HG02759 (cell line): ENCODE results near the gene TM9SF4.

ENCODE experiments used
- ATAC-seq: cut with Tn5 transposase; IDR thresholded peaks from one replicate; pipeline ENCODE4 v1.9.1; 2021; ENCODE audit warnings: mild to moderate bottlenecking, moderate library complexity; ENCODE audit not compliant: unreplicated experiment

Gene TM9SF4, protein sequence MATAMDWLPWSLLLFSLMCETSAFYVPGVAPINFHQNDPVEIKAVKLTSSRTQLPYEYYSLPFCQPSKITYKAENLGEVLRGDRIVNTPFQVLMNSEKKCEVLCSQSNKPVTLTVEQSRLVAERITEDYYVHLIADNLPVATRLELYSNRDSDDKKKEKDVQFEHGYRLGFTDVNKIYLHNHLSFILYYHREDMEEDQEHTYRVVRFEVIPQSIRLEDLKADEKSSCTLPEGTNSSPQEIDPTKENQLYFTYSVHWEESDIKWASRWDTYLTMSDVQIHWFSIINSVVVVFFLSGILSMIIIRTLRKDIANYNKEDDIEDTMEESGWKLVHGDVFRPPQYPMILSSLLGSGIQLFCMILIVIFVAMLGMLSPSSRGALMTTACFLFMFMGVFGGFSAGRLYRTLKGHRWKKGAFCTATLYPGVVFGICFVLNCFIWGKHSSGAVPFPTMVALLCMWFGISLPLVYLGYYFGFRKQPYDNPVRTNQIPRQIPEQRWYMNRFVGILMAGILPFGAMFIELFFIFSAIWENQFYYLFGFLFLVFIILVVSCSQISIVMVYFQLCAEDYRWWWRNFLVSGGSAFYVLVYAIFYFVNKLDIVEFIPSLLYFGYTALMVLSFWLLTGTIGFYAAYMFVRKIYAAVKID

GRCh38 chr20:32109392-32110172 lies at the start of gene TM9SF4:
Gene TM9SF4, plus strand, starts transcription at chr20:32109714. Its CDS starts 27 bp downstream, at chr20:32109741.
- peak; percentile 86 for ATAC-seq

DNA sequence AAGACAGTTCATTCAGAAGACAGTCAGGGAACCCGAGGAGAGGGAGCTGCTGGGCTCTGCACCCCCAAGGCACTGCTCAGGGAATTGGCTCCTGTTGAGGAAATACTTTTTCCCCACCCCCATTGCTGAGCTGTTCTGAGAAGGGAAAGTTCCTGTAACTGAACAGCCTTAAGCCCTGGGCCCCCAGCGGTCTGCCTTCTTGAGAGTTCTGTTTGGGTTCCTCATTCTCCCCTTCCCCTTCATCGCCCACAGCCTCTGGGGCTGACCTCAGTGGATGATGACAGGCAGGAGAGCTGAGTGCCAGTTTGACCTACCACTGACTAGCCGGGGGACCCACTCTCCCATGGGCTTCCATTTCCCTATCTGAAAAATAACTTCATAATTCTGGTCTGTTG lies 46.7 kb upstream of the TM9SF4 start:
- peak; percentile 55 for ATAC-seq

DNA sequence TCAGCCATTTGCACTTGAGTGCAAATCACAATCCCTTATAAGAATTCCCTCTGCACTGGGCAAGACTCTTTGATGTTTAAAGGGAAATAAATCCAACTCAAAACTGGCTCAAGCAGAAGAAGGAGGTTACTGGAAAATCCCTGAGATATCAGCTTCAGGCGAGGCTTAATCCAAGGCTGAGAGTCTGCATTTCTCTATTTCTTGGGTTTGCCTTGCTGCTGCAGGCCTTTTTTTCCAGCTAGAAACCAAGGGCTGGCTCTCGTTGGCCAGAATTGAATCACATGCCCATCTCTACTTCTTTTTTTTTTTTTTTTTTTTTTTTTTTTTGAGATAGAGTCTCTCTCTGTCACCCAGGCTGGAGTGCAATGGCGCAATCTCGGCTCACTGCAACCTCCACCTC lies 45.8 kb upstream of the TM9SF4 start:
- ATAC-seq, result no peak

- no peak for ATAC-seq
Measured at GRCh38 chr20:32064667-32065066, 44.8 kb upstream of the TM9SF4 start.

- ATAC-seq, result no peak
Measured at GRCh38 chr20:32067234-32067821, 42.2 kb upstream of the TM9SF4 start.

GRCh38 chr20:32068174-32068573 lies 41.3 kb upstream of the TM9SF4 start:
- no peak for ATAC-seq

- ATAC-seq, result no peak
Measured at GRCh38 chr20:32069711-32070110, 39.8 kb upstream of the TM9SF4 start.

- ATAC-seq, result no peak
Measured at GRCh38 chr20:32070282-32070681, 39.2 kb upstream of the TM9SF4 start.

GRCh38 chr20:32070690-32071213 lies 38.8 kb upstream of the TM9SF4 start:
- ATAC-seq, result no peak

DNA sequence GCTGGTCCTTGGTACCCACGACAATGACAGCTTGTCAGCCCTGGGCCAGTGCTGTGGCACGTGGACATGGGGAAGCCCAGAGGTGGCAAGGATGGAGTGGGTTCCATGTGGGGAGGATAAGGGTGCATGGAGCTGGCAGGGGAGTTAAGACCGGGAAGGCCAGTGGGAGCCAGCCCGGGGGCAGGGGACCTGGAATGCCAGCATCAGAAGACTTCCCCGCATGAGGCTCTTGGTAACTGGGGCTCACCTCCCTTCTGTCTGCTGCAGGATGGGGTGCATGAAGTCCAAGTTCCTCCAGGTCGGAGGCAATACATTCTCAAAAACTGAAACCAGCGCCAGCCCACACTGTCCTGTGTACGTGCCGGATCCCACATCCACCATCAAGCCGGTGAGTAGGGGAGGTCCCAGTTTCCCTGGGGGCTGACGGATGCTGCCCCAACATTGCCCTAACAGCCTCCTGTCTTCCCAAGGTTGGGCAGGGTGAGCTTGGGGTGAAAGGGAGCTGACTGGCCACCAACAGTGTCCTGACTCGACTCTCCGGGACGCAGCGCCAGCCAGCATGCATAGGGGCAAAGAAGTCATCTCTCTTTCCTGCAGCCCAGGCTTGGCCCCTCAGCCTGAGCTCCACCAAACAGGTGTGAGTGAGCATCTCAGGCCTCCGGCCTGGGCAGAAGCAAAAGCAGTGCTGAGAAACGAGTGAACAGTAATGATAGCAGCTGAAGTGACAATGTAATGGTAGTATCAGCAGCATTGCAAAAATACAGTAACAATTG lies 37.9 kb upstream of the TM9SF4 start:
- no peak for ATAC-seq

- ATAC-seq, result no peak
Measured at GRCh38 chr20:32072168-32072750, 37.3 kb upstream of the TM9SF4 start.

DNA sequence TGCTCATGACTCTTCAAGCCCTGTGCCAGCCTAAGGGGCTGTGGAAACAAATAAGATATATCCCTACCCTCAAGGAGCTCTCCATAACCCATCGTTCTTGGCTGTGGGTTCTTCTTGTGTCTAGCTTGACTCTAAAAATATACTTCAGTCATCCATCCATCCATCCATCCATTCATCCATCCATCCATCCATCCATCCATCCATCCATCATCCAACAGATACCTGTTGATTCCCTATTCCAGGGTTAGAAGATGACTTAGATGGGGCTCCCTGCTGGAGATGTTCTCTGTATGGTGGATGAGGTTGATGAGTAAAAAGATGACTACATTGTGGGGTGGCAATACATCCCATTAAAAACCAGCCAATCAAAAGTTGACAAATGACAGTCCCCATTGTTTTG lies 34.0 kb upstream of the TM9SF4 start:
- no peak for ATAC-seq

DNA sequence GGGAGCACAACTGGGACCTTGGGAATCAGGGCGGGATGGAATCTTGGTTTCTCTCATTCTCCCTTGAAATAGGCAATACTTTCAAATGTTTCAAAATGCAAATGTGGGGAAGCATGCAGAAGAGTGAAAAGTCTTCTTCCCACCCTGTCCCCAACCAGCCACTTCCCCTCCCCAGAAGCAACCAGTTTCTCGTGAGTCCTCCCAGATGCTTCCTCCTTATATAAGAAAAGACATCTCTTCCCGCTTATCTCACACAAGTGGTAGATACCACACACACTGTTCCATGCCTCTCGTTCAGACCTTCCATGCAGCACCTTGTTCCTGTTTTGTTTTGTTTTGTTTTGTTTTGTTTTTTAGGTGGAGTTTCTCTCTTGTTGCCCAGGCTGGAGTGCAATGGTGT lies 32.3 kb upstream of the TM9SF4 start:
- no peak for ATAC-seq

- no peak for ATAC-seq
Measured at GRCh38 chr20:32078322-32078721, 31.2 kb upstream of the TM9SF4 start.

GRCh38 chr20:32078791-32079190 lies 30.7 kb upstream of the TM9SF4 start:
- no peak for ATAC-seq

DNA sequence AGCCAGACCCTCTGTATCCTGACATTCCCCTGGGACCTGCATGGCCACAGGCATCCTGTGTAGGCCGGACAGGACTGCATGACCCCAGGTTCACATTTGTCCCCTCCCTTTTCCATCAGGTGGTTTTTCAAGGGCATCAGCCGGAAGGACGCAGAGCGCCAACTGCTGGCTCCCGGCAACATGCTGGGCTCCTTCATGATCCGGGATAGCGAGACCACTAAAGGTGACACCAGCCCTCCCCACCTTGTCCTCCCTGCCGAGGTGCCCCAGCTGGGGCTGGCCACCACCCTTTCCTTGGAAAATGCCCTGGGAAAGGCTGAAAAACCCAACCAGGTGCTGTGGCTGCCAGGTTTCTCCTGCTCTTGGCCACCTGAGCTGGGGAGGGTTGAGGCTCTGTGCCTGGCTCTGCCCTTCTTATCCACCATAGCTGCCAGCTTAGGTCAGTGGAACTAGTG lies 29.8 kb upstream of the TM9SF4 start:
- ATAC-seq, result no peak

- no peak for ATAC-seq
Measured at GRCh38 chr20:32080783-32081182, 28.7 kb upstream of the TM9SF4 start.

- no peak for ATAC-seq
Measured at GRCh38 chr20:32083469-32083868, 26.0 kb upstream of the TM9SF4 start.

GRCh38 chr20:32087070-32087469 lies 22.4 kb upstream of the TM9SF4 start:
- ATAC-seq, result no peak

GRCh38 chr20:32088759-32089158 lies 20.8 kb upstream of the TM9SF4 start:
- ATAC-seq, result no peak
